ENCODE data around the gene EVX1. TPM values are rescaled to one million over a fixed set of nuclear protein-coding genes. Genes with fewer than 3 reads are reported as not detected.
A peak's percentile ranks its signal among the peaks of the same experiment; 100 is the strongest.

The EVX1 gene
- total RNA-seq, 1 donor = not detected

DNA sequence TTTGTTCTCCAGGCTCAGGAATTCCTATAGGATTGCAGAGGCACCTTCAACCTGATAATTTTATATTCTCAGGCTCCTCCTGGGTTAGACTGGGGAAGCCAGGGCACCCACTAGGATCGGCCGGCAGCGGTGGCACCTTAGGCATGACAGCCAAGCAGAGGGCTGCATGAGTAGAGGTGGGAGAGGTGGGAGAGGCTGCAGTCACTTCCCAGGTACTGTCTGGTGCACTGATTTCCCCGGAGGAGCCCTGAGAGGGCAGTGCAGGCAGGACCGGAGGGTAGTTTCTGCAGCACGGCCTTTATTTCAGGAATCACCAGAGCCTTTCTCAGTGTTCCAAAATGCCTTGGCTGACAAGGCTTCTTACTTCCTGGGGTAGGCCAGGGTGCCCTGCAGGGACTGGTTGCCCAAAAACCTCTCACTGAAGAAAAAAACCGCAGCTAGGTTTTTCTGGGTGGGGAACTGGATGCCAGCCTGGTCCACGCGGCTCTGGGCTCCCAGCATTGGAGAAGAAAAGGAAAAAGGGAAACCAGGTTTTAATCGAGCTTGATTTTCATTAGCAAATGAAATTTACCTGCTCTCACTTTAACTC, 39.1 kb upstream of the EVX1 start:
- no peak overlapping the region for H3K4me3 ChIP-seq (ENCODE audit: insufficient read depth, low read length)
- no peaks in the 10 kb centered on the region for H3K9me3 ChIP-seq (ENCODE audit: low read depth, low read length)
- H2AFZ ChIP-seq (ENCODE audit: low read length) = no peak overlapping the region
- TF ChIP-seq, protein P1, sequence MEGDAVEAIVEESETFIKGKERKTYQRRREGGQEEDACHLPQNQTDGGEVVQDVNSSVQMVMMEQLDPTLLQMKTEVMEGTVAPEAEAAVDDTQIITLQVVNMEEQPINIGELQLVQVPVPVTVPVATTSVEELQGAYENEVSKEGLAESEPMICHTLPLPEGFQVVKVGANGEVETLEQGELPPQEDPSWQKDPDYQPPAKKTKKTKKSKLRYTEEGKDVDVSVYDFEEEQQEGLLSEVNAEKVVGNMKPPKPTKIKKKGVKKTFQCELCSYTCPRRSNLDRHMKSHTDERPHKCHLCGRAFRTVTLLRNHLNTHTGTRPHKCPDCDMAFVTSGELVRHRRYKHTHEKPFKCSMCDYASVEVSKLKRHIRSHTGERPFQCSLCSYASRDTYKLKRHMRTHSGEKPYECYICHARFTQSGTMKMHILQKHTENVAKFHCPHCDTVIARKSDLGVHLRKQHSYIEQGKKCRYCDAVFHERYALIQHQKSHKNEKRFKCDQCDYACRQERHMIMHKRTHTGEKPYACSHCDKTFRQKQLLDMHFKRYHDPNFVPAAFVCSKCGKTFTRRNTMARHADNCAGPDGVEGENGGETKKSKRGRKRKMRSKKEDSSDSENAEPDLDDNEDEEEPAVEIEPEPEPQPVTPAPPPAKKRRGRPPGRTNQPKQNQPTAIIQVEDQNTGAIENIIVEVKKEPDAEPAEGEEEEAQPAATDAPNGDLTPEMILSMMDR (IDR thresholded peaks at IDR 0.05; ENCODE audit: extremely low read depth, low read depth, low read length) = no peak
- DNase-seq (ENCODE audit: insufficient read length, low spot score, missing footprints) = no peak
- H3K79me2 ChIP-seq (ENCODE audit: insufficient read depth, low read length) = peaks cover 28% of the 10 kb centered on the region
- no peak overlapping the region for H3K27ac ChIP-seq (ENCODE audit: low read depth, low read length)
- H3K4me1 ChIP-seq (ENCODE audit: insufficient read depth, low read length) = peaks cover 18% of the 10 kb centered on the region
- H3K27me3 ChIP-seq (ENCODE audit: insufficient read depth, low read length) = peaks cover 20% of the 10 kb centered on the region
- H4K20me1 ChIP-seq (ENCODE audit: insufficient read depth, low read length) = no peaks in the 10 kb centered on the region
- no peaks in the 10 kb centered on the region for H3K36me3 ChIP-seq (ENCODE audit: insufficient read depth, low read length)
- peak overlapping the region; percentile 83 for H3K4me2 ChIP-seq (ENCODE audit: insufficient read depth, low read length)

DNA sequence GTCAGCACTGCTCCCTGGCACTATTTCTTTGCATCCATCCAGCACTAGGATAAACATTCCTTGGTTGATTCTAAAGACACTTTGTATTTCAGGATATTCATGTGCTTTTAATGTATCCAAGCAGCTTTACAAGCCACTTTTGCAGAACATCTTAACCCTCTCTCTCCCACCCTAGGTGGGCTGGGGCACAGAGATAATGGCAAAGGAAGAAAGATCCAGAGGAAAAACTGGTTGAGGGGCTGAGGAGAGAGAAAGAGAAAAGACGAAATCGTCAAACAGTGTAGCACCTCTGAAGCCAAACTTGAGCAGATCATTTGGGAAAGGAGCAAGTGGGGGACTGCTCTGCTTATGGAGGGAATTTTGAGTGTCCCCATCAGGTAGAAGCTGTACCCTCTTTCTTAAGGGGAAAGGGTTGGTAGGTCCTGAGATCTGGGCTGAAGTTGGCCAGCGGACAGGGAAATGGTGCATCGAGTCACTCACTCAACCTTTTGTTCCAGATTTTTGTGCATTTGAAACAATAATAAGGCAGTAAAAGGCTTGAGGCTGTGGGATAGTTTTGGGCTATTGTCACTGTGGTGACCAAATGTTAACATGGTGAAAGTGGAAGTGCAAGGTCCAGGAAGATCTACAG, 38.5 kb upstream of the EVX1 start:
- Histone ChIP-seq H4K20me1 (ENCODE audit: insufficient read depth, low read length) (no peaks in the 10 kb centered on the region), H3K27ac (ENCODE audit: low read depth, low read length) (no peak overlapping the region), H3K4me2 (ENCODE audit: insufficient read depth, low read length) (peak overlapping the region; percentile 83), H3K4me1 (ENCODE audit: insufficient read depth, low read length) (peaks cover 18% of the 10 kb centered on the region), H2AFZ (ENCODE audit: low read length) (no peak overlapping the region), H3K9me3 (ENCODE audit: low read depth, low read length) (no peaks in the 10 kb centered on the region), H3K4me3 (ENCODE audit: insufficient read depth, low read length) (peak overlapping the region; percentile 67), H3K36me3 (ENCODE audit: insufficient read depth, low read length) (no peaks in the 10 kb centered on the region), H3K27me3 (ENCODE audit: insufficient read depth, low read length) (peaks cover 15% of the 10 kb centered on the region), H3K79me2 (ENCODE audit: insufficient read depth, low read length) (peaks cover 22% of the 10 kb centered on the region)
- TF ChIP-seq, protein P1 (IDR thresholded peaks at IDR 0.05; ENCODE audit: extremely low read depth, low read depth, low read length) = no peak
- DNase-seq (ENCODE audit: insufficient read length, low spot score, missing footprints) = no peak

DNA sequence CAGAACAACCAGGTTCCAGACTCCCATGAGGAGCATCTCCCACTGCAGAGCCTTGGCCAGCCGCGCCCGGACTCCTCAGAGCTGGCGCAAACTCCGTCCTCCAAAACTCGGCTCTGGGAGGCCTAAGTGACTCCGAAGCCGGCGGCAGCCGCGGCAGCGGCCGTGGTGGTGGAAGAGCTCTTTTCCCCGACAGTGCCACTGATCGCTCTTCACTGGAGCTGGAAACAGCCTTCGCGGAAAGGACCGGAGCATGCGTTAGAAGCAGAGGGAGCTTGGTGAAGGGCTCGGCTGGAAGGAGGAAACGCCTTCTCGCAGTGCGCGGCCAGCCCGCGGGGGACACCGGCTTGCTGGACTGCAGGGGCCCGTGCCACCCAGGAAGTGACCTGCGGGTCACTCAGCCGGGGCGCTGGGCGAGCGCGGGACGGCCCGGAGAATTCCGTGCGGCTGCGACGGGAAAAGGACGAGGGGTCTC, 37.7 kb upstream of the EVX1 start:
- peak; percentile 90 for DNase-seq (ENCODE audit: insufficient read length, low spot score, missing footprints)
- TF ChIP-seq, protein P1 (IDR thresholded peaks at IDR 0.05; ENCODE audit: extremely low read depth, low read depth, low read length) = no peak
- Histone ChIP-seq H3K27me3 (ENCODE audit: insufficient read depth, low read length) (peaks cover 13% of the 10 kb centered on the region), H3K4me3 (ENCODE audit: insufficient read depth, low read length) (peak overlapping the region; percentile 67), H3K9me3 (ENCODE audit: low read depth, low read length) (no peaks in the 10 kb centered on the region), H4K20me1 (ENCODE audit: insufficient read depth, low read length) (no peaks in the 10 kb centered on the region), H3K79me2 (ENCODE audit: insufficient read depth, low read length) (peaks cover 18% of the 10 kb centered on the region), H3K27ac (ENCODE audit: low read depth, low read length) (no peak overlapping the region), H3K4me2 (ENCODE audit: insufficient read depth, low read length) (peak overlapping the region; percentile 83), H2AFZ (ENCODE audit: low read length) (peak overlapping the region; percentile 84), H3K4me1 (ENCODE audit: insufficient read depth, low read length) (peaks cover 18% of the 10 kb centered on the region), H3K36me3 (ENCODE audit: insufficient read depth, low read length) (no peaks in the 10 kb centered on the region)

All from osteoblast (primary cell).